ENCODE data around the gene CYFIP1. TPM values are rescaled to one million over a fixed set of nuclear protein-coding genes. Genes with fewer than 3 reads are reported as not detected.

CYFIP1 gene
- total RNA-seq, 1 experiment from 2014 or later, result 205 TPM

DNA sequence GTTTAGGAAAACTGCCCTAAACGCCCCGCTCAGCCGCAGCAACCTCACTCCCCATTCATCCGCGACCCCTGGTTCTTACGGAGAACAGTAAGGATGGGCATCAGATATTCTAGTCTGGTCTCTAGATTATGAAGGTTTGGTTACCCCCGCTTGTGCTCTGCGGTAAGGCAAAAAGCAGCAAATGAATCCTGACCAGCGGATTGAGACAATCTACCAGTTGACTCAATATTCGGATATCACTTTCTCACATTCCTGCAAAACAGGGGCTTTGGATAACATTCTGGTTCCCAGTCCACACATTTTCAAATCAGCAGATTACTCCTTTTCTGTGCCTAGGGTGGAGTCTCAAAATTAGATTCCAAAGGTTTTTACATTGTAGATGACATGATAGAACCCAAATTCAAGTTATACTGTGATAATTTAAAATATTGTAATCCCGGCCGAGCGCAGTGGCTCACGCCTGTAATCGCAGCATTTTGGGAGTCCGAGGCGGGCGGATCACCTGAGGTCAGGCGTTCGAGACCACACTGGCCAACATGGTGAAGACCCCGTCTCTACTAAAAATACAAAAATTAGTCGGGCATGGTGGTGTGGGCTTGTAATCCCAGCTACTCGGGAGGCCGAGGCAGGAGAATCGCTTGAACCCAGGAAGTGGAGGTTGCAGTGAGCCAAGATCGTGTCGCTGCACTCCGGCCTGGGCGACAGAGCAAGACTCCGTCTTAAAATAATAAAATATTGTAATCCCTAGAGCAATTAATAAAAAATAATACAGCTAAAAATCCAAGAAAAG, 1.1 kb upstream of the CYFIP1 start:
- Histone ChIP-seq H3K36me3 (ENCODE audit: control insufficient read depth, insufficient read depth, low read length) (no peaks in the 10 kb centered on the region), H3K9me3 (no peaks in the 10 kb centered on the region), H3K4me3 (ENCODE audit: low read depth, low read length) (peak overlapping the region; percentile 94), H3K4me1 (peaks cover 4% of the 10 kb centered on the region; the same call in 1 of the 2 replicates), H3K27me3 (replicated peaks; ENCODE audit: control insufficient read depth, insufficient read depth, low read length) (no peaks in the 10 kb centered on the region)
- no peak for DNase-seq
- intact Hi-C loops (cut with micrococcal nuclease; ENCODE audit: unreplicated experiment), result no loop called here
- Mint-ChIP-seq H3K4me1 (ENCODE audit: low read depth, unreplicated experiment) (peaks cover 6% of the 10 kb centered on the region), H3K9me3 (ENCODE audit: unreplicated experiment) (no peaks in the 10 kb centered on the region), H3K36me3 (ENCODE audit: insufficient read depth, unreplicated experiment) (peaks cover 18% of the 10 kb centered on the region), H3K4me3 (ENCODE audit: unreplicated experiment) (peak overlapping the region; percentile 91), H3K27ac (ENCODE audit: unreplicated experiment) (peak overlapping the region; percentile 70), H3K27me3 (ENCODE audit: insufficient read depth, unreplicated experiment) (no peaks in the 10 kb centered on the region)
- TF ChIP-seq, protein P1, sequence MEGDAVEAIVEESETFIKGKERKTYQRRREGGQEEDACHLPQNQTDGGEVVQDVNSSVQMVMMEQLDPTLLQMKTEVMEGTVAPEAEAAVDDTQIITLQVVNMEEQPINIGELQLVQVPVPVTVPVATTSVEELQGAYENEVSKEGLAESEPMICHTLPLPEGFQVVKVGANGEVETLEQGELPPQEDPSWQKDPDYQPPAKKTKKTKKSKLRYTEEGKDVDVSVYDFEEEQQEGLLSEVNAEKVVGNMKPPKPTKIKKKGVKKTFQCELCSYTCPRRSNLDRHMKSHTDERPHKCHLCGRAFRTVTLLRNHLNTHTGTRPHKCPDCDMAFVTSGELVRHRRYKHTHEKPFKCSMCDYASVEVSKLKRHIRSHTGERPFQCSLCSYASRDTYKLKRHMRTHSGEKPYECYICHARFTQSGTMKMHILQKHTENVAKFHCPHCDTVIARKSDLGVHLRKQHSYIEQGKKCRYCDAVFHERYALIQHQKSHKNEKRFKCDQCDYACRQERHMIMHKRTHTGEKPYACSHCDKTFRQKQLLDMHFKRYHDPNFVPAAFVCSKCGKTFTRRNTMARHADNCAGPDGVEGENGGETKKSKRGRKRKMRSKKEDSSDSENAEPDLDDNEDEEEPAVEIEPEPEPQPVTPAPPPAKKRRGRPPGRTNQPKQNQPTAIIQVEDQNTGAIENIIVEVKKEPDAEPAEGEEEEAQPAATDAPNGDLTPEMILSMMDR (IDR thresholded peaks at IDR 0.05; ENCODE audit: insufficient read depth in 1 of 2, low read depth in 1 of 2, low read length in 1 of 2, severe bottlenecking in 1 of 2, unreplicated experiment in 1 of 2), result no peak
- BruUV-seq (replicated peaks), result TSS peak; percentile 84
- CTCF ChIA-PET, result interaction anchor here (0.7 kb wide), 1 partner anchor 40 kb away, joined by 3 read pairs; no protein-coding TSS in a partner anchor
- POLR2A ChIA-PET, result interaction anchor here (0.5 to 1.6 kb wide), 2 partner anchors 40 to 58 kb away, joined by 3 to 10 read pairs; partner anchors contain the start of gene TUBGCP5

DNA sequence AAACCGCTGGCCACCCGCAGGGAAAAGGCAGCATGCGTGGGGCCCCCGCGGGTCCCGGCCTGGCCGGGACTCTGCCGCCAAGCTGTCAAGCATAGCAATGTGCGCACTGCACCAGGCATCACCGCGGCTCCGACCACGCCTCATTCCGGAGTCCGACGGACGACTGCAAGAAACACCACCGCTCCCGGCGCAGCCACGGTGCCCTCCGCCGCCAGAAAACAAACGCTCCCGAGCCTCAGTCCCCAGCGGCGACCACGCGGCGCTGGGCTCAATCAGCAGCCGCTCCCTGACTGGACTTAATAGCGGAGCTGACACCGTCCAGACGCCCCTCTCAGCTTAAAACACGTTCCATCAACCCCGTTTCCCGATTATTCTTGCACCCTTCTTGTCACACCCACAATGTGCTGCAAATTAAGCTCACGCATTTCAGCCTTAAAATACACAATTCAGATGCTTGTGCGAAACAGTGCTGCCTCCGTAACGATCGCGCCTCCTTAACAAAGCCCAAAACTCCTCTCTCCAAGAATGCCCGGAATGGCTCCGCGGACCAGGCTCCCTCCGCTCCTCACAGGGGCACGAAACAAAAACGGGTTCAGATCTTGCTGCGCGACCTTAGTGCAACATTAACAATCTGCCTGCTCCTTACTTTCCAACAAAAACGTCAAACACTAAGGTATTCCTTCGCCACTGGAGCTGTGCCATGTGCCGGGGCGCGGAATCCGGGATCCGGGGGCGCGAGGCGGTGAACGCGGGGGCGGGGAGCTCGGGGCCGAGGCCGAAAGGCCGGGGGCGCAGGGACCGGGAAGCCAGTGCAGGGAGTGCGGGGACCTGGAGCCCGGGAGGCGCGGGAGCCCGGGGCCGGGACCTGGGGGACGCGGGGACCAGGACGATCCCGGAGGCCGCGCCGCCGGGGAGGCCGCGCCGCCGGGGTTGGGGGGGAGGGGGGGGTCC, 655 bp downstream of the CYFIP1 start:
- intact Hi-C loops (cut with micrococcal nuclease; ENCODE audit: unreplicated experiment), result loop anchor here (1.0 to 2.0 kb wide), 2 partner anchors 59 to 87 kb away; partner anchors contain the start of gene TUBGCP5

More for the DNA sequence above, 655 bp downstream of the CYFIP1 start:
- no peaks in the 10 kb centered on the region for H3K9me3 Mint-ChIP-seq (ENCODE audit: unreplicated experiment)
- POLR2A ChIA-PET, result interaction anchor here (0.6 to 2.0 kb wide), 6 partner anchors 10 to 141 kb away, joined by 3 to 11 read pairs (median 4); partner anchors contain the start of genes NIPA2 and TUBGCP5
- no peaks in the 10 kb centered on the region for H3K36me3 ChIP-seq (ENCODE audit: control insufficient read depth, insufficient read depth, low read length)
- H3K4me3 Mint-ChIP-seq (ENCODE audit: unreplicated experiment), result peak overlapping the region; percentile 91
- H3K4me3 ChIP-seq (ENCODE audit: low read depth, low read length), result peak overlapping the region; percentile 94
- DNase-seq, result peak; percentile 79 to 80
- H3K4me1 Mint-ChIP-seq (ENCODE audit: low read depth, unreplicated experiment), result peaks cover 12% of the 10 kb centered on the region
- BruUV-seq (replicated peaks), result TSS peak; percentile 39
- peaks cover 18% of the 10 kb centered on the region for H3K36me3 Mint-ChIP-seq (ENCODE audit: insufficient read depth, unreplicated experiment)
- H3K27me3 ChIP-seq (replicated peaks; ENCODE audit: control insufficient read depth, insufficient read depth, low read length), result no peaks in the 10 kb centered on the region
- peaks cover 10% of the 10 kb centered on the region; the same call in 1 of the 2 replicates for H3K4me1 ChIP-seq
- peak overlapping the region; percentile 70 for H3K27ac Mint-ChIP-seq (ENCODE audit: unreplicated experiment)
- TF ChIP-seq, protein P1 (IDR thresholded peaks at IDR 0.05; ENCODE audit: insufficient read depth in 1 of 2, low read depth in 1 of 2, low read length in 1 of 2, severe bottlenecking in 1 of 2, unreplicated experiment in 1 of 2), result no peak
- no peaks in the 10 kb centered on the region for H3K27me3 Mint-ChIP-seq (ENCODE audit: insufficient read depth, unreplicated experiment)
- CTCF ChIA-PET, result interaction anchor here (0.6 kb wide), 1 partner anchor 168 kb away, joined by 3 read pairs; no protein-coding TSS in a partner anchor
- no peaks in the 10 kb centered on the region for H3K9me3 ChIP-seq
